GM21381 (cell line): ENCODE data around the gene SAMD8.
"Not testable (repeated sequence)": the region's sequence is repeated elsewhere in the genome, so short reads cannot be mapped to it uniquely, and the experiment has no call there.

Source experiments
- ATAC-seq: cut with Tn5 transposase; IDR thresholded peaks from one replicate; pipeline ENCODE4 v1.9.1; 2021; ENCODE audit warnings: mild to moderate bottlenecking, moderate library complexity; ENCODE audit not compliant: unreplicated experiment

The SAMD8 gene

GRCh38 chr10:75191821-75192568 lies 80.5 kb downstream of the SAMD8 start:
- no peak for ATAC-seq

GRCh38 chr10:75194625-75195024 lies 83.2 kb downstream of the SAMD8 start:
- ATAC-seq = not testable (repeated sequence)

- no peak for ATAC-seq
These were observed 83.7 kb downstream of the SAMD8 start for GRCh38 chr10:75195035-75195763.

GRCh38 chr10:75197066-75197465 lies 85.6 kb downstream of the SAMD8 start:
- no peak for ATAC-seq

- no peak for ATAC-seq
These were observed 86.5 kb downstream of the SAMD8 start for GRCh38 chr10:75197906-75198305.

GRCh38 chr10:75199949-75200348 lies 88.5 kb downstream of the SAMD8 start:
- ATAC-seq = not testable (repeated sequence)

- ATAC-seq = no peak
These were observed 90.4 kb downstream of the SAMD8 start for GRCh38 chr10:75201793-75202307.

- ATAC-seq = no peak
These were observed 91.0 kb downstream of the SAMD8 start for GRCh38 chr10:75202321-75203045.

GRCh38 chr10:75203046-75203620 lies 91.7 kb downstream of the SAMD8 start:
- not testable (repeated sequence) for ATAC-seq

GRCh38 chr10:75203724-75204123 lies 92.3 kb downstream of the SAMD8 start:
- ATAC-seq = no peak

- ATAC-seq = no peak
These were observed 94.5 kb downstream of the SAMD8 start for GRCh38 chr10:75205908-75206307.

GRCh38 chr10:75206638-75207037 lies 95.2 kb downstream of the SAMD8 start:
- not testable (repeated sequence) for ATAC-seq

GRCh38 chr10:75207079-75207856 lies 95.8 kb downstream of the SAMD8 start:
- ATAC-seq = no peak

GRCh38 chr10:75207857-75208144 lies 96.3 kb downstream of the SAMD8 start:
- no peak for ATAC-seq

- no peak for ATAC-seq
These were observed 96.7 kb downstream of the SAMD8 start for GRCh38 chr10:75208181-75208580.

- no peak for ATAC-seq
These were observed 97.8 kb downstream of the SAMD8 start for GRCh38 chr10:75209086-75209920.

GRCh38 chr10:75209921-75210281 lies 98.4 kb downstream of the SAMD8 start:
- ATAC-seq = peak; percentile 53

- peak; percentile 86 for ATAC-seq
These were observed 99.0 kb downstream of the SAMD8 start, which contains the start of gene VDAC2 for GRCh38 chr10:75210282-75211006. Gene VDAC2, plus strand, starts transcription at chr10:75210796. Its CDS starts 363 bp downstream, at chr10:75211159.
